Activated naive CD4-positive, alpha-beta T cell treated with anti-CD3 and anti-CD28 coated beads, Interleukin-2, amount 50 U/mL, for 72 hours (primary cell): Measurements from ENCODE around the gene WHRN. TPM values are rescaled to one million over a fixed set of nuclear protein-coding genes. Genes with fewer than 3 reads are reported as not detected.

Source experiments
- ATAC-seq, 2 donors: fragments of 150-1000 bp; cut with Tn5 transposase; 2 replicates each; pipeline ENCODE4 v1.10.0; 2021; ENCODE audit warnings: mild to moderate bottlenecking in 2 of 2, moderate library complexity in 2 of 2
- DNase-seq, 2 donors: peaks; one replicate each; pipeline ENCODE4 v3.0.0; 2021 to 2022; ENCODE audit warnings: low spot score in 2 of 2
- H3K27ac Mint-ChIP-seq, 2 donors: one replicate each; pipeline ENCODE4 v1.8.0; 2022; ENCODE audit warnings: mild to moderate bottlenecking in 2 of 2, mixed read lengths in 2 of 2
- H3K36me3 Mint-ChIP-seq, 2 donors: one replicate each; pipeline ENCODE4 v1.8.0; 2022; ENCODE audit warnings: mixed read lengths in 2 of 2
- H3K9me3 Mint-ChIP-seq, 2 donors: one replicate each; pipeline ENCODE4 v1.8.0; 2022; ENCODE audit warnings: mixed read lengths in 2 of 2
- total RNA-seq, 2 donors: library from RNA; stranded (reverse); gene quantifications; one replicate each; pipeline ENCODE4 v1.2.3, GENCODE V29; 2022

The WHRN gene
- total RNA-seq, 2 donors from 2014 or later, result 4.7 to 5.2 TPM

- no peaks in the 10 kb centered on the region for H3K36me3 Mint-ChIP-seq
- ATAC-seq, result no peak
- no peak overlapping the region for H3K27ac Mint-ChIP-seq
- no peaks in the 10 kb centered on the region for H3K9me3 Mint-ChIP-seq
- no peak for DNase-seq
Measured at GRCh38 chr9:114469091-114469853, 36.0 kb downstream of the WHRN start.

GRCh38 chr9:114467910-114468309 lies 37.4 kb downstream of the WHRN start:
- DNase-seq, result no peak
- Mint-ChIP-seq H3K9me3 (no peaks in the 10 kb centered on the region), H3K36me3 (no peaks in the 10 kb centered on the region), H3K27ac (no peak overlapping the region)
- ATAC-seq, result no peak

GRCh38 chr9:114467226-114467750 lies 38.0 kb downstream of the WHRN start:
- H3K27ac Mint-ChIP-seq, result peak overlapping the region; percentile 29 to 42
- DNase-seq (no peak), ATAC-seq (no peak)
- H3K36me3 Mint-ChIP-seq, result no peaks in the 10 kb centered on the region
- H3K9me3 Mint-ChIP-seq, result no peaks in the 10 kb centered on the region

- Mint-ChIP-seq H3K9me3 (no peaks in the 10 kb centered on the region), H3K27ac (peak overlapping the region in 1 of 2 donors; percentile 42), H3K36me3 (no peaks in the 10 kb centered on the region)
- ATAC-seq, result no peak
- DNase-seq, result no peak
Measured at GRCh38 chr9:114465906-114466900, 39.1 kb downstream of the WHRN start.

GRCh38 chr9:114465417-114465816 lies 39.9 kb downstream of the WHRN start:
- Mint-ChIP-seq H3K9me3 (no peaks in the 10 kb centered on the region), H3K36me3 (no peaks in the 10 kb centered on the region)
- no peak for ATAC-seq

GRCh38 chr9:114464281-114465051 lies 40.8 kb downstream of the WHRN start:
- ATAC-seq (no peak), DNase-seq (no peak)
- H3K36me3 Mint-ChIP-seq, result no peaks in the 10 kb centered on the region
- no peak overlapping the region for H3K27ac Mint-ChIP-seq
- no peaks in the 10 kb centered on the region for H3K9me3 Mint-ChIP-seq

More at GRCh38 chr9:114465417-114465816, 39.9 kb downstream of the WHRN start:
- DNase-seq, result no peak
- H3K27ac Mint-ChIP-seq, result no peak overlapping the region

- DNase-seq (no peak), ATAC-seq (no peak)
- Mint-ChIP-seq H3K9me3 (no peaks in the 10 kb centered on the region), H3K36me3 (no peaks in the 10 kb centered on the region), H3K27ac (no peak overlapping the region)
Measured at GRCh38 chr9:114462791-114463190, 42.5 kb downstream of the WHRN start.

GRCh38 chr9:114461468-114461867 lies 43.8 kb downstream of the WHRN start:
- Mint-ChIP-seq H3K36me3 (no peaks in the 10 kb centered on the region), H3K27ac (no peak overlapping the region), H3K9me3 (no peaks in the 10 kb centered on the region)
- no peak for ATAC-seq
- no peak for DNase-seq

GRCh38 chr9:114460513-114461199 lies 44.6 kb downstream of the WHRN start:
- Mint-ChIP-seq H3K27ac (no peak overlapping the region), H3K36me3 (no peaks in the 10 kb centered on the region), H3K9me3 (no peaks in the 10 kb centered on the region)
- ATAC-seq, result no peak
- no peak for DNase-seq

- Mint-ChIP-seq H3K9me3 (no peaks in the 10 kb centered on the region), H3K36me3 (no peaks in the 10 kb centered on the region), H3K27ac (no peak overlapping the region)
- ATAC-seq (no peak), DNase-seq (no peak)
Measured at GRCh38 chr9:114459464-114459863, 45.8 kb downstream of the WHRN start.

- no peak for ATAC-seq
- no peak for DNase-seq
- Mint-ChIP-seq H3K36me3 (peaks cover 0 to 11% of the 10 kb centered on the region in 2 donors), H3K9me3 (peaks cover 0 to 5% of the 10 kb centered on the region in 2 donors), H3K27ac (no peak overlapping the region)
Measured at GRCh38 chr9:114456929-114457328, 48.3 kb downstream of the WHRN start.

GRCh38 chr9:114454652-114455051 lies 50.6 kb downstream of the WHRN start:
- Mint-ChIP-seq H3K36me3 (peaks cover 0 to 11% of the 10 kb centered on the region in 2 donors), H3K9me3 (peaks cover 0 to 5% of the 10 kb centered on the region in 2 donors), H3K27ac (no peak overlapping the region)
- DNase-seq (no peak), ATAC-seq (no peak)

GRCh38 chr9:114452219-114453165 lies 52.8 kb downstream of the WHRN start:
- Mint-ChIP-seq H3K9me3 (peaks cover 0 to 5% of the 10 kb centered on the region in 2 donors), H3K36me3 (peaks cover 0 to 11% of the 10 kb centered on the region in 2 donors), H3K27ac (peak overlapping the region; percentile 73)
- ATAC-seq (peak; percentile 61 to 66), DNase-seq (peak in 1 of 2 donors; percentile 35)

- ATAC-seq (peak in 1 of 2 donors; percentile 4), DNase-seq (no peak)
- H3K36me3 Mint-ChIP-seq, result peaks cover 0 to 11% of the 10 kb centered on the region in 2 donors
- H3K9me3 Mint-ChIP-seq, result peaks cover 0 to 5% of the 10 kb centered on the region in 2 donors
- H3K27ac Mint-ChIP-seq, result no peak overlapping the region
Measured at GRCh38 chr9:114451707-114452031, 53.6 kb downstream of the WHRN start.
